Measurements from ENCODE around the gene NOL9. TPM values are rescaled to one million over a fixed set of nuclear protein-coding genes. Genes with fewer than 3 reads are reported as not detected.

NOL9 gene
- total and polyA plus RNA-seq, 4 donors = 13.2 to 26.2 (median 23.7) TPM

DNA sequence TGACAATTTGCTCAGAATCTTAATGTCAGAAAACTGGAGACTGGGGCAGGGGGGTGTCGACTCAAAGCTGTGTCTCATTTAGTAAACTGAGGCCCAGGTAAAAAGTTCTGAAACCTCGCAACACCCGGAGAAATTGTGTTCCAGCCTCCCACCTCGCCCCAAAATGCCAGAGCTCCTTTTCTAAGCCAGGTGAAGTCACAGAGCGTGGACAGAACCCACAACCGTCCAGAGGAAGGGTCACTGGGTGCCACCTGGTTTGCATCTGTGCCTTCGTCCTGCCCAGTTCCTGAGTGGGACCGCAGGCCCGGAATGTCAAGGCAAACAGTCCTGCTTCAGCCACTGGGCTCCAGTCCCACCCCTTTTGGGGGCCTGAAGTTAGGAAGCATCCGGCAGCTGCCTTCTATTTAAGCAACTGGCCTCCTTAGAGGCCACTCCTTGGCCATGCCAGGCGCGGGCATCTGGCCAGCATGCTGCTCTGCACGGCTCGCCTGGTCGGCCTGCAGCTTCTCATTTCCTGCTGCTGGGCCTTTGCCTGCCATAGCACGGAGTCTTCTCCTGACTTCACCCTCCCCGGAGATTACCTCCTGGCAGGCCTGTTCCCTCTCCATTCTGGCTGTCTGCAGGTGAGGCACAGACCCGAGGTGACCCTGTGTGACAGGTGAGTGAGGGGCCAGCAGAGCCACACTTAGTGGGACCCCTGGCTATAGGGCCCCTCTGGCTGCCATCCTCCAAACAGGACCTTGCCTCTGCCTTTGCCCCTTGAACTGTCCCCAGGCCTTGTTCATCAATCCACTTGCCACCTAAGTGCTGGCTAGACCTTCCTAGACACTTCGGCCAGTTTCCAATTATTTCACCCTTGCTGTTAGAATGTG is 830 bp upstream of the NOL9 start, which contains the start of gene TAS1R1:
Gene TAS1R1 (plus strand): TSS at position 401 of the 872 bp plus-strand sequence. CDS start 67 bp downstream, at position 468.
- peak in 2 of 6 donors; percentile 1 to 49 for DNase-seq (ENCODE audit: low read depth in 4 of 6, low spot score in 6 of 6)
- Histone ChIP-seq H3K9me3 (ENCODE audit: control insufficient read depth, insufficient read depth, low read length) (no peaks in the 10 kb centered on the region), H3K27me3 (ENCODE audit: control insufficient read depth, insufficient read depth, low read length) (no peaks in the 10 kb centered on the region), H3K4me1 (ENCODE audit: control insufficient read depth, insufficient read depth, low read length) (peaks cover 24% of the 10 kb centered on the region), H3K36me3 (ENCODE audit: control insufficient read depth, insufficient read depth, low read length) (peaks cover 14% of the 10 kb centered on the region), H3K27ac (ENCODE audit: low read depth, low read length) (no peak within 1 kb of the TSS), H3K4me3 (ENCODE audit: low read depth, low read length) (peak within 1 kb of the TSS; percentile 86)
- WGBS (ENCODE audit: insufficient coverage) = 77% methylated on average over 18 of the region's 19 CpGs

DNA sequence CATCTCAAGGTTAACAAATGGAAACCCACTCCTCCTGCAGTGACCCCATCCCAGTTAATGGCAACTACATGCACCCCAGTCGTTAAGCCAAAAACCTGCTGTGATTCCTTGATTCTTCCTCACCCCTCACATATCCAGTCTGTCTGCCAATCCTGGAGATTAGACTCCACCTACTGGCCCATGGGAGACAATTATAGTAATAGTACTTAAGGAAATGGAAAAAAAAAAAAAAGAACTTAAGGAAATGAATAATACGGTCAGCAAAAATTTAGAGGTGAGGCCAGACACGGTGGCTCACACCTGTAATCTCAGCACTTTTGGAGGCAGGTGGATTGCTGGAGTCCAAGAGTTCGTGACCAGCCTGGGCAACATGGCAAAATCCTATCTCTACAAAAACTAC is 7.0 kb downstream of the NOL9 start:
- DNase-seq (ENCODE audit: low read depth in 4 of 6, low spot score in 6 of 6) = peak in 1 of 6 donors; percentile 7
- 78% methylated on average over 3 of the region's 4 CpGs for WGBS (ENCODE audit: insufficient coverage)
- Histone ChIP-seq H3K36me3 (ENCODE audit: control insufficient read depth, insufficient read depth, low read length) (peaks cover 75% of the 10 kb centered on the region), H3K27ac (ENCODE audit: low read depth, low read length) (no peak overlapping the region), H3K4me1 (ENCODE audit: control insufficient read depth, insufficient read depth, low read length) (no peaks in the 10 kb centered on the region), H3K27me3 (ENCODE audit: control insufficient read depth, insufficient read depth, low read length) (no peaks in the 10 kb centered on the region), H3K4me3 (ENCODE audit: low read depth, low read length) (no peak overlapping the region), H3K9me3 (ENCODE audit: control insufficient read depth, insufficient read depth, low read length) (no peaks in the 10 kb centered on the region)

GRCh38 chr1:6546326-6546725 is 8.0 kb downstream of the NOL9 start:
- H3K27me3 ChIP-seq (ENCODE audit: control insufficient read depth, insufficient read depth, low read length) = no peaks in the 10 kb centered on the region
- H3K27ac ChIP-seq (ENCODE audit: low read depth, low read length) = no peak overlapping the region
- H3K4me1 ChIP-seq (ENCODE audit: control insufficient read depth, insufficient read depth, low read length) = no peaks in the 10 kb centered on the region
- WGBS (ENCODE audit: insufficient coverage) = 91% methylated on average over 5 of the region's 5 CpGs
- no peaks in the 10 kb centered on the region for H3K9me3 ChIP-seq (ENCODE audit: control insufficient read depth, insufficient read depth, low read length)
- H3K36me3 ChIP-seq (ENCODE audit: control insufficient read depth, insufficient read depth, low read length) = peaks cover 72% of the 10 kb centered on the region
- no peak overlapping the region for H3K4me3 ChIP-seq (ENCODE audit: low read depth, low read length)
- no peak for DNase-seq (ENCODE audit: low read depth in 4 of 6, low spot score in 6 of 6)

DNA sequence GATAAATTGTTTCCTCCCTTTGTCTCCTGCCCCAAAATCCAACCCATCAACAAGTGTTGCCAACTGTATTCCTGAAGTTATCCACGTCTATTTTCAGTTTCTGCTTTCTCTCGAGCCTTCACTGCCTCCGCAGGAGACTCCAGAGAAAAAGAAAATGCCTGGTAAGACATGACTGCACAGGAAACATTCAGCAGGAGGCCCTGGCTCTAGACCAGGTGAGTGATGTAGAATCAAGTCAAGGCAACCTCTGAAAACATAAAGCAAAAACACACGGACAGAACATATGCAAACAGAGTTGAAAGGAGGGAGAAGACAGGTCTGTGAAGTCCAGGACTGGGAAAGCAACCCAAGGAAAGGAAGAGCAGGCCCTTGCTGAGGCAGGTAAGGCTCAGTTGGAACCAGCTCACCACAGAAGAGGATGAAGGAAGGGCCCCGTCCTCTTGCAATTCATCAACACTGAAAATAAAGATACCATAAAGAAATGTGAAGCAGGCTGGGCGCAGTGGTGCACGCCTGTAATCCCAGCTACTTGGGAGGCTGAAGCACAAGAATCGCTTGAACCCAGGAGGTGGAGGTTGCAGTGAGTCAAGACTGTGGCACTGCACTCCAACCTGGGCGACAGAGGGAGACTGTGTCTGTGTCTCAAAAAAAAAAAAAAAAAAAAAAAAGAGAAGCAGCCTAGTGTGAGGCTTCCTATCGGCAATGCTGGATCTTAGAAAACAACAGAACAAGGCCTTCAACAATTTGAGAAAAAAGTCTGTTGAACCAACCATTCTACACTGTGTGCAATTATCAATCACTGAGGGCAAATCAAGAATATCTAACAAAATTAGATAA is 8.8 kb downstream of the NOL9 start:
- Histone ChIP-seq H3K9me3 (ENCODE audit: control insufficient read depth, insufficient read depth, low read length) (no peaks in the 10 kb centered on the region), H3K4me3 (ENCODE audit: low read depth, low read length) (no peak overlapping the region), H3K27ac (ENCODE audit: low read depth, low read length) (no peak overlapping the region), H3K27me3 (ENCODE audit: control insufficient read depth, insufficient read depth, low read length) (no peaks in the 10 kb centered on the region), H3K36me3 (ENCODE audit: control insufficient read depth, insufficient read depth, low read length) (peaks cover 73% of the 10 kb centered on the region), H3K4me1 (ENCODE audit: control insufficient read depth, insufficient read depth, low read length) (no peaks in the 10 kb centered on the region)
- WGBS (ENCODE audit: insufficient coverage) = 70% methylated on average over 9 of the region's 10 CpGs
- DNase-seq (ENCODE audit: low read depth in 4 of 6, low spot score in 6 of 6) = no peak

DNA sequence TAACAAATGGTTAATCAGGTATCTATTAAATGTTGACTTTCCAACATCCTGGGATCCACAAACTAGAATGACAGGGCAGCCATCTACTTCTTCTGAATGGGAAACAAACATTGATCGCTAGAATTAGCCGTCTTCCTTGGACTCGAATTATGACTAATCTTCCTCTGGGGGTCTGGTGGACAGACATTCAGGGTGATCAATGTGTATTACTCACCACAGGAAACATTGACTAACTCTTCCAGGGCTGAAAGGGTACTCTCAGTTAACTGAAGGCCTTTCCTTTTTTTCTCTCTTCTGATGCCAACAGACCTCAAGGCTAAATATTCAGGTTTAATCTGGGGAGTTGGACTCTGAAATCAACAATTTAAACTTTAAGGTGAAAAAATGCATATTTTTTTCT is 9.5 kb downstream of the NOL9 start:
- Histone ChIP-seq H3K4me3 (ENCODE audit: low read depth, low read length) (no peak overlapping the region), H3K27me3 (ENCODE audit: control insufficient read depth, insufficient read depth, low read length) (no peaks in the 10 kb centered on the region), H3K27ac (ENCODE audit: low read depth, low read length) (no peak overlapping the region), H3K4me1 (ENCODE audit: control insufficient read depth, insufficient read depth, low read length) (no peaks in the 10 kb centered on the region), H3K9me3 (ENCODE audit: control insufficient read depth, insufficient read depth, low read length) (no peaks in the 10 kb centered on the region), H3K36me3 (ENCODE audit: control insufficient read depth, insufficient read depth, low read length) (peaks cover 69% of the 10 kb centered on the region)
- WGBS (ENCODE audit: insufficient coverage) = 88% methylated on average over 3 of the region's 3 CpGs
- DNase-seq (ENCODE audit: low read depth in 4 of 6, low spot score in 6 of 6) = no peak

DNA sequence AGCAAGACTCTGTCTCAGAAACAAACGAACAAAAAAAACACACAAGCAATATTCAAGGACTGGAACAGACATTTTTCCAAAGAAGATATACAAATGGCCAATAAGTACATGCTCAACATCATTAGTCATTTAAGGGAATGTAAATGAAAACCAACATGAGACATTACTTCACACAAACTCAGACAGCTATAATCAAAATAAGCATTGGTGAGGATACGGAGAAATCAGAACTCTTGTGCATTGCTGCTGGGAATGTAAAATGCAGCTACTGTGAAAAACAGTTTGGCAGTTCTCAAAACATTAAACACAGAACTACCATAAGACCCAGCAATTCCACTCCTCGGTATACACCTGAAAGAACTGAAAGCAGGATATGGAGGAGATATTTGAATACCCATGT is 15.4 kb downstream of the NOL9 start:
- peaks cover 49% of the 10 kb centered on the region for H3K36me3 ChIP-seq (ENCODE audit: control insufficient read depth, insufficient read depth, low read length)
- H3K27me3 ChIP-seq (ENCODE audit: control insufficient read depth, insufficient read depth, low read length) = no peaks in the 10 kb centered on the region
- no peak overlapping the region for H3K27ac ChIP-seq (ENCODE audit: low read depth, low read length)
- no CpG with 5 or more reads among the region's 3 CpGs for WGBS (ENCODE audit: insufficient coverage)
- H3K9me3 ChIP-seq (ENCODE audit: control insufficient read depth, insufficient read depth, low read length) = no peaks in the 10 kb centered on the region
- no peak for DNase-seq (ENCODE audit: low read depth in 4 of 6, low spot score in 6 of 6)
- no peak overlapping the region for H3K4me3 ChIP-seq (ENCODE audit: low read depth, low read length)
- H3K4me1 ChIP-seq (ENCODE audit: control insufficient read depth, insufficient read depth, low read length) = no peaks in the 10 kb centered on the region

GRCh38 chr1:6536291-6536690 is 18.0 kb downstream of the NOL9 start:
- Histone ChIP-seq H3K27me3 (ENCODE audit: control insufficient read depth, insufficient read depth, low read length) (no peaks in the 10 kb centered on the region), H3K4me1 (ENCODE audit: control insufficient read depth, insufficient read depth, low read length) (no peaks in the 10 kb centered on the region), H3K4me3 (ENCODE audit: low read depth, low read length) (no peak overlapping the region), H3K36me3 (ENCODE audit: control insufficient read depth, insufficient read depth, low read length) (peaks cover 51% of the 10 kb centered on the region), H3K9me3 (ENCODE audit: control insufficient read depth, insufficient read depth, low read length) (no peaks in the 10 kb centered on the region), H3K27ac (ENCODE audit: low read depth, low read length) (no peak overlapping the region)
- no peak for DNase-seq (ENCODE audit: low read depth in 4 of 6, low spot score in 6 of 6)
- WGBS (ENCODE audit: insufficient coverage) = no CpG with 5 or more reads among the region's 5 CpGs

DNA sequence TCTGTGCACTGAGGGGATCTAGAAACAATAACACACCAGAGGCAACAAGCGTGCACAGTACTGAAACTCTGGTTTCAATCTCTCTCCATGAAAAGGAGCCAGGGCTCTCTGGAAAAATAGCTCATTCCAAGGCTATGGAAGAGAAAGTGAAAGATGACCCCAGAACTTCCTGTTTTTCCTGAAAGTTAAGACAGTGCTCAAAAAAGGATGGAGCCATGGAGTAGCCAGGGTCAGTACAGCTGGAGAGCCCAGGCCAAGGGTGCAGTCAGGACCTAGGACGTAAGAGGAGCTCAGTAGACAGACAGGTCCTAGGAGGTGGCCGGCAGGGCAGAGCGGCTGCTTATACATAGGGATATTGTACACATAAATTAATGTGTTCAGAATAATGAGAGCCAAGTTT is 19.1 kb downstream of the NOL9 start:
- H3K4me1 ChIP-seq (ENCODE audit: control insufficient read depth, insufficient read depth, low read length) = no peaks in the 10 kb centered on the region
- peaks cover 51% of the 10 kb centered on the region for H3K36me3 ChIP-seq (ENCODE audit: control insufficient read depth, insufficient read depth, low read length)
- H3K9me3 ChIP-seq (ENCODE audit: control insufficient read depth, insufficient read depth, low read length) = no peaks in the 10 kb centered on the region
- WGBS (ENCODE audit: insufficient coverage) = 91% methylated on average over 4 of the region's 4 CpGs
- no peak overlapping the region for H3K4me3 ChIP-seq (ENCODE audit: low read depth, low read length)
- no peak for DNase-seq (ENCODE audit: low read depth in 4 of 6, low spot score in 6 of 6)
- no peak overlapping the region for H3K27ac ChIP-seq (ENCODE audit: low read depth, low read length)
- H3K27me3 ChIP-seq (ENCODE audit: control insufficient read depth, insufficient read depth, low read length) = no peaks in the 10 kb centered on the region

DNA sequence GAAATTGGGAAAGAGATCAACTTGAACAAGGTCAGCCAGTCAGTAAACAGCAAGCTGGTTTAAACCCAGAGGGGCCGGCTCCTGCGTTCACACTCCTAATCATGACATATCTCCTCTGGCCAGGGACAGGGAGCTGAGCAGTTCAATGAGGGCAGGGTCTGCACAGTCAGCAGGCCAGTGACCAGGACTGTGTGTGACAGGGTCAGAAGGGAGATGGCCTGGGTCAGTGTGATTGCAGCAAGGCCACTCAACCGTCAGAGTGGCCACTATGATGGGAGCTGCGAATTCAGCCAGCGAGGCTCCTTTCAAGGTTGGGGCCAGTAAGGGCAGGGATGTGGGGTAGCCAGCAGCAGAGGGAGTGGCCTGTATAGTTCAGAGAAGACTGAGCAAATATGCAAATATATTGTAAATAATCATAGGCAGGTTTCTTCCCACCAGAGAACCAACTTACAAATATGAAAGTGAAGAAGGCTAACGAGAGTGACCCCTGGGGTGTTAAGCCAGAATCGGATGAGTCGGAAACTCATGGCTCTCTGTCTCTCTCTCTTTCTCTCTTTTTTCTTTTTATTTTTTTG is 20.0 kb downstream of the NOL9 start:
- no peaks in the 10 kb centered on the region for H3K4me1 ChIP-seq (ENCODE audit: control insufficient read depth, insufficient read depth, low read length)
- no peak for DNase-seq (ENCODE audit: low read depth in 4 of 6, low spot score in 6 of 6)
- no peaks in the 10 kb centered on the region for H3K9me3 ChIP-seq (ENCODE audit: control insufficient read depth, insufficient read depth, low read length)
- peaks cover 56% of the 10 kb centered on the region for H3K36me3 ChIP-seq (ENCODE audit: control insufficient read depth, insufficient read depth, low read length)
- H3K27ac ChIP-seq (ENCODE audit: low read depth, low read length) = no peak overlapping the region
- WGBS (ENCODE audit: insufficient coverage) = 91% methylated on average over 4 of the region's 8 CpGs
- H3K4me3 ChIP-seq (ENCODE audit: low read depth, low read length) = no peak overlapping the region
- H3K27me3 ChIP-seq (ENCODE audit: control insufficient read depth, insufficient read depth, low read length) = no peaks in the 10 kb centered on the region
